Measurements from ENCODE around the gene CCSER2.

The CCSER2 gene

GRCh38 chr10:84333864-84334451, 5.6 kb downstream of the CCSER2 start:
- no peak overlapping the region for H3K27ac ChIP-seq
- no peak overlapping the region for H3K4me3 ChIP-seq
- no peak for TF ChIP-seq CTCF (IDR thresholded peaks at IDR 0.05)
- no peak for DNase-seq (ENCODE audit: low spot score)

GRCh38 chr10:84334811-84335210, 6.4 kb downstream of the CCSER2 start:
- DNase-seq (ENCODE audit: low spot score), result no peak
- TF ChIP-seq CTCF (IDR thresholded peaks at IDR 0.05), result no peak
- H3K27ac ChIP-seq, result no peak overlapping the region
- H3K4me3 ChIP-seq, result no peak overlapping the region

- Histone ChIP-seq H3K27ac (no peak overlapping the region), H3K4me3 (no peak overlapping the region)
- no peak for TF ChIP-seq CTCF (IDR thresholded peaks at IDR 0.05)
- DNase-seq (ENCODE audit: low spot score), result no peak
Measured at GRCh38 chr10:84335516-84335915, 7.1 kb downstream of the CCSER2 start.

- no peak for TF ChIP-seq CTCF (IDR thresholded peaks at IDR 0.05)
- no peak for DNase-seq (ENCODE audit: low spot score)
- Histone ChIP-seq H3K27ac (no peak overlapping the region), H3K4me3 (no peak overlapping the region)
Measured at GRCh38 chr10:84336406-84337090, 8.2 kb downstream of the CCSER2 start.

GRCh38 chr10:84337199-84337598, 8.8 kb downstream of the CCSER2 start:
- no peak for DNase-seq (ENCODE audit: low spot score)
- TF ChIP-seq CTCF (IDR thresholded peaks at IDR 0.05), result no peak
- no peak overlapping the region for H3K4me3 ChIP-seq
- no peak overlapping the region for H3K27ac ChIP-seq

- TF ChIP-seq CTCF (IDR thresholded peaks at IDR 0.05), result no peak
- H3K27ac ChIP-seq, result no peak overlapping the region
- no peak overlapping the region for H3K4me3 ChIP-seq
- no peak for DNase-seq (ENCODE audit: low spot score)
Measured at GRCh38 chr10:84339025-84339424, 10.6 kb downstream of the CCSER2 start.

GRCh38 chr10:84340187-84340586, 11.8 kb downstream of the CCSER2 start:
- H3K27ac ChIP-seq, result no peak overlapping the region
- H3K4me3 ChIP-seq, result no peak overlapping the region
- no peak for DNase-seq (ENCODE audit: low spot score)
- TF ChIP-seq CTCF (IDR thresholded peaks at IDR 0.05), result no peak
